HepG2 (cell line): ENCODE results near the gene KANK3. TPM values are rescaled to one million over a fixed set of nuclear protein-coding genes. Genes with fewer than 3 reads are reported as not detected.
A peak's percentile ranks its signal among the peaks of the same experiment; 100 is the strongest.

ENCODE experiments used
- CCDC6 ChIP-seq: sonication (generic); formaldehyde crosslinking; IDR thresholded peaks from 2 replicates; pipeline ENCODE4 v1.8.1; 2022; ENCODE audit warnings: mild to moderate bottlenecking, missing genetic modification reagents, moderate library complexity
- ELF4 ChIP-seq: sonication (generic); formaldehyde crosslinking; IDR thresholded peaks from 2 replicates; pipeline ENCODE4 v1.5.0; 2020; ENCODE audit warnings: missing genetic modification reagents, mild to moderate bottlenecking, moderate library complexity, borderline replicate concordance
- FLYWCH1 ChIP-seq: sonication (generic); formaldehyde crosslinking; IDR thresholded peaks from 2 replicates; pipeline ENCODE4 v1.8.1; 2023; ENCODE audit warnings: mild to moderate bottlenecking, missing genetic modification reagents
- KLF12 ChIP-seq: sonication (generic); formaldehyde crosslinking; IDR thresholded peaks from 2 replicates; pipeline ENCODE4 v1.4.0; 2020; ENCODE audit warnings: missing genetic modification reagents, borderline replicate concordance
- POLR2G ChIP-seq: fragments of 200-400 bp; formaldehyde crosslinking; IDR thresholded peaks from 2 replicates; pipeline ENCODE4 v1.6.1; 2018; ENCODE audit warnings: mild to moderate bottlenecking, low read depth, low read length, moderate library complexity
- RFX5 ChIP-seq: IDR thresholded peaks from 2 replicates; pipeline ENCODE4 v1.6.1; 2011; ENCODE audit warnings: low read depth, low read length, improper control_type of control experiment
- TGIF2 ChIP-seq: IDR thresholded peaks from 2 replicates; pipeline ENCODE4 v1.6.1; 2016; ENCODE audit warnings: control low read depth, missing compliant biosample characterization
- ZFP37 ChIP-seq: sonication (generic); formaldehyde crosslinking; IDR thresholded peaks from 2 replicates; pipeline ENCODE4 v1.4.0; 2020; ENCODE audit warnings: missing genetic modification reagents, borderline replicate concordance
- polyA plus RNA-seq, 8 experiments: library from polyadenylated mRNA; depleted of rRNA in 3 of 8; stranded (reverse) in 7 of 8; unstranded in 1 of 8; fragments of >200 nt; fragmentation: Illumina TruSeq in 4 of 8; extraction: Trizol in 4 of 8; gene quantifications; 2 replicates each; pipeline versions ENCODE4 v1.2.1 to v1.2.3, GENCODE V29; 2011 to 2016; ENCODE audit warnings: low read depth in 4 of 8, missing spikeins in 1 of 8, mixed read lengths in 1 of 8; ENCODE audit not compliant: insufficient read depth in 1 of 8
- total RNA-seq, 5 experiments: library from RNA; depleted of rRNA; stranded (reverse); fragments of >200 nt; fragmentation: Illumina TruSeq; extraction: Trizol; gene quantifications; 2 replicates each; pipeline ENCODE4 v1.2.3, GENCODE V29; 2016; ENCODE audit warnings: low read depth in 1 of 5
- TF ChIP-seq, protein P1 (sequence below): sonication (generic); formaldehyde crosslinking; IDR thresholded peaks from 2 replicates; pipeline ENCODE4 v1.4.0; 2020; ENCODE audit warnings: missing genetic modification reagents, borderline replicate concordance
- TF ChIP-seq, protein P2 (sequence below): sonication (generic); formaldehyde crosslinking; IDR thresholded peaks from 2 replicates; pipeline ENCODE4 v1.4.0; 2020; ENCODE audit warnings: mild to moderate bottlenecking, low read depth, missing genetic modification reagents
- TF ChIP-seq, protein P3 (sequence below): sonication (generic); formaldehyde crosslinking; IDR thresholded peaks from 2 replicates; pipeline ENCODE4 v1.5.1; 2020; ENCODE audit warnings: missing genetic modification reagents, mild to moderate bottlenecking, borderline replicate concordance
- TF ChIP-seq, protein P4 (sequence below): sonication (generic); formaldehyde crosslinking; IDR thresholded peaks from 2 replicates; pipeline ENCODE4 v1.4.0; 2020; ENCODE audit warnings: missing genetic modification reagents
- TF ChIP-seq, protein P5 (sequence below): sonication (generic); formaldehyde crosslinking; IDR thresholded peaks from 2 replicates; pipeline ENCODE4 v1.4.0; 2020; ENCODE audit warnings: mild to moderate bottlenecking, missing genetic modification reagents
- TF ChIP-seq, protein P6 (sequence below): sonication (generic); formaldehyde crosslinking; IDR thresholded peaks from 2 replicates; pipeline ENCODE4 v1.8.0; 2022; ENCODE audit warnings: mild to moderate bottlenecking, missing genetic modification reagents, moderate library complexity

KANK3 gene
- total and polyA plus RNA-seq, 2 of the 13 experiments (the other 11 are each of a cell fraction or from before 2014, with no cell fraction given): 0.15 to 0.20 TPM

DNA sequence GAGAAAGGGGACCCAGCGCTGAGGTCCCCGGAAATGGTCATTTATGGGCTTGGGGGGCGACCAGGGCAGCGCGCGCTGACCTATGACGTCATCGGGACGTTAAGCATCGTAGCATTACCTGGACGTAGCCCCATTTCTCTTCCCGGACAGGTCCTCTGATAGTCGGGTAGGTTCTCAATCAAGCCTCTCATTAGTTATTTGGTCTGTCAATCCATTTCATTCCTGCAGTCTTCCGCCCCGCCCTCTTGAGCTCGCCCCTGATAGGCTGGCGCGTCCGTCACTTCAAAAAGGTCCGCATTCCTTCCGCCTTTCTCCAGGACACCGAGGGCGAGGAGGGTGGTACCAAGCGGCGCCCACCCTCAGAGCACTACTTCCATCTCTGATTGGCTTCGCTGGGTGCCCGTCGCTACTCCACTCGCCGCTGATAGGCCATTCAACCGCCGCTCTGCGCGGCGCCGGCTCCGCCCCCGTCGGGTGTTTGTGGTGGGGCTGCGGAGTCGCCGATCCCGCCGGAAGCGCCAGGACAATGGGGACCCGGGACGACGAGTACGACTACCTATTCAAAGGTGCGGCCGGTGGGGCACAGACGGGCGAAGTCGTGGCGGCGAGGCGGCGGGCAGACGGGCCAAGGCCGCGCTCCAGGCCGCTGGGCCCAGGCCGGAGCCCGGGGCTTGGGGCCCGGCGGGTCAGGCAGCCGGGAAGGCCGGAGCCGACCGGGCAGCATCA is 47.0 kb upstream of the KANK3 start, which contains the start of gene RAB11B (continued):
- TF ChIP-seq KLF12 (CRISPR knock-in tag) (no peak), POLR2G (peak; percentile 79), CCDC6 (CRISPR knock-in tag) (no peak), ELF4 (CRISPR knock-in tag) (peak; percentile 92; the same call in 1 of the 2 replicates), FLYWCH1 (CRISPR knock-in tag) (no peak), TGIF2 (CRISPR knock-in tag) (peak; percentile 38; the same call in 1 of the 2 replicates), ZFP37 (CRISPR knock-in tag) (no peak), RFX5 (peak; percentile 63; the same call in 1 of the 2 replicates)
- TF ChIP-seq, protein P1, sequence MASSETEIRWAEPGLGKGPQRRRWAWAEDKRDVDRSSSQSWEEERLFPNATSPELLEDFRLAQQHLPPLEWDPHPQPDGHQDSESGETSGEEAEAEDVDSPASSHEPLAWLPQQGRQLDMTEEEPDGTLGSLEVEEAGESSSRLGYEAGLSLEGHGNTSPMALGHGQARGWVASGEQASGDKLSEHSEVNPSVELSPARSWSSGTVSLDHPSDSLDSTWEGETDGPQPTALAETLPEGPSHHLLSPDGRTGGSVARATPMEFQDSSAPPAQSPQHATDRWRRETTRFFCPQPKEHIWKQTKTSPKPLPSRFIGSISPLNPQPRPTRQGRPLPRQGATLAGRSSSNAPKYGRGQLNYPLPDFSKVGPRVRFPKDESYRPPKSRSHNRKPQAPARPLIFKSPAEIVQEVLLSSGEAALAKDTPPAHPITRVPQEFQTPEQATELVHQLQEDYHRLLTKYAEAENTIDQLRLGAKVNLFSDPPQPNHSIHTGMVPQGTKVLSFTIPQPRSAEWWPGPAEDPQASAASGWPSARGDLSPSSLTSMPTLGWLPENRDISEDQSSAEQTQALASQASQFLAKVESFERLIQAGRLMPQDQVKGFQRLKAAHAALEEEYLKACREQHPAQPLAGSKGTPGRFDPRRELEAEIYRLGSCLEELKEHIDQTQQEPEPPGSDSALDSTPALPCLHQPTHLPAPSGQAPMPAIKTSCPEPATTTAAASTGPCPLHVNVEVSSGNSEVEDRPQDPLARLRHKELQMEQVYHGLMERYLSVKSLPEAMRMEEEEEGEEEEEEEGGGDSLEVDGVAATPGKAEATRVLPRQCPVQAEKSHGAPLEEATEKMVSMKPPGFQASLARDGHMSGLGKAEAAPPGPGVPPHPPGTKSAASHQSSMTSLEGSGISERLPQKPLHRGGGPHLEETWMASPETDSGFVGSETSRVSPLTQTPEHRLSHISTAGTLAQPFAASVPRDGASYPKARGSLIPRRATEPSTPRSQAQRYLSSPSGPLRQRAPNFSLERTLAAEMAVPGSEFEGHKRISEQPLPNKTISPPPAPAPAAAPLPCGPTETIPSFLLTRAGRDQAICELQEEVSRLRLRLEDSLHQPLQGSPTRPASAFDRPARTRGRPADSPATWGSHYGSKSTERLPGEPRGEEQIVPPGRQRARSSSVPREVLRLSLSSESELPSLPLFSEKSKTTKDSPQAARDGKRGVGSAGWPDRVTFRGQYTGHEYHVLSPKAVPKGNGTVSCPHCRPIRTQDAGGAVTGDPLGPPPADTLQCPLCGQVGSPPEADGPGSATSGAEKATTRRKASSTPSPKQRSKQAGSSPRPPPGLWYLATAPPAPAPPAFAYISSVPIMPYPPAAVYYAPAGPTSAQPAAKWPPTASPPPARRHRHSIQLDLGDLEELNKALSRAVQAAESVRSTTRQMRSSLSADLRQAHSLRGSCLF (CRISPR knock-in tag): no peak
- TF ChIP-seq, protein P2, sequence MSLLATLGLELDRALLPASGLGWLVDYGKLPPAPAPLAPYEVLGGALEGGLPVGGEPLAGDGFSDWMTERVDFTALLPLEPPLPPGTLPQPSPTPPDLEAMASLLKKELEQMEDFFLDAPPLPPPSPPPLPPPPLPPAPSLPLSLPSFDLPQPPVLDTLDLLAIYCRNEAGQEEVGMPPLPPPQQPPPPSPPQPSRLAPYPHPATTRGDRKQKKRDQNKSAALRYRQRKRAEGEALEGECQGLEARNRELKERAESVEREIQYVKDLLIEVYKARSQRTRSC: no peak
- TF ChIP-seq, protein P3, sequence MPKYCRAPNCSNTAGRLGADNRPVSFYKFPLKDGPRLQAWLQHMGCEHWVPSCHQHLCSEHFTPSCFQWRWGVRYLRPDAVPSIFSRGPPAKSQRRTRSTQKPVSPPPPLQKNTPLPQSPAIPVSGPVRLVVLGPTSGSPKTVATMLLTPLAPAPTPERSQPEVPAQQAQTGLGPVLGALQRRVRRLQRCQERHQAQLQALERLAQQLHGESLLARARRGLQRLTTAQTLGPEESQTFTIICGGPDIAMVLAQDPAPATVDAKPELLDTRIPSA (CRISPR knock-in tag): no peak
- TF ChIP-seq, protein P4, sequence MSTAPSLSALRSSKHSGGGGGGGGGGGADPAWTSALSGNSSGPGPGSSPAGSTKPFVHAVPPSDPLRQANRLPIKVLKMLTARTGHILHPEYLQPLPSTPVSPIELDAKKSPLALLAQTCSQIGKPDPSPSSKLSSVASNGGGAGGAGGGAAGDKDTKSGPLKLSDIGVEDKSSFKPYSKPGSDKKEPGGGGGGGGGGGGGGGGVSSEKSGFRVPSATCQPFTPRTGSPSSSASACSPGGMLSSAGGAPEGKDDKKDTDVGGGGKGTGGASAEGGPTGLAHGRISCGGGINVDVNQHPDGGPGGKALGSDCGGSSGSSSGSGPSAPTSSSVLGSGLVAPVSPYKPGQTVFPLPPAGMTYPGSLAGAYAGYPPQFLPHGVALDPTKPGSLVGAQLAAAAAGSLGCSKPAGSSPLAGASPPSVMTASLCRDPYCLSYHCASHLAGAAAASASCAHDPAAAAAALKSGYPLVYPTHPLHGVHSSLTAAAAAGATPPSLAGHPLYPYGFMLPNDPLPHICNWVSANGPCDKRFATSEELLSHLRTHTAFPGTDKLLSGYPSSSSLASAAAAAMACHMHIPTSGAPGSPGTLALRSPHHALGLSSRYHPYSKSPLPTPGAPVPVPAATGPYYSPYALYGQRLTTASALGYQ: 0 out of 2 replicates have a peak, but pooled peaks have one; percentile 39
- TF ChIP-seq, protein P5, sequence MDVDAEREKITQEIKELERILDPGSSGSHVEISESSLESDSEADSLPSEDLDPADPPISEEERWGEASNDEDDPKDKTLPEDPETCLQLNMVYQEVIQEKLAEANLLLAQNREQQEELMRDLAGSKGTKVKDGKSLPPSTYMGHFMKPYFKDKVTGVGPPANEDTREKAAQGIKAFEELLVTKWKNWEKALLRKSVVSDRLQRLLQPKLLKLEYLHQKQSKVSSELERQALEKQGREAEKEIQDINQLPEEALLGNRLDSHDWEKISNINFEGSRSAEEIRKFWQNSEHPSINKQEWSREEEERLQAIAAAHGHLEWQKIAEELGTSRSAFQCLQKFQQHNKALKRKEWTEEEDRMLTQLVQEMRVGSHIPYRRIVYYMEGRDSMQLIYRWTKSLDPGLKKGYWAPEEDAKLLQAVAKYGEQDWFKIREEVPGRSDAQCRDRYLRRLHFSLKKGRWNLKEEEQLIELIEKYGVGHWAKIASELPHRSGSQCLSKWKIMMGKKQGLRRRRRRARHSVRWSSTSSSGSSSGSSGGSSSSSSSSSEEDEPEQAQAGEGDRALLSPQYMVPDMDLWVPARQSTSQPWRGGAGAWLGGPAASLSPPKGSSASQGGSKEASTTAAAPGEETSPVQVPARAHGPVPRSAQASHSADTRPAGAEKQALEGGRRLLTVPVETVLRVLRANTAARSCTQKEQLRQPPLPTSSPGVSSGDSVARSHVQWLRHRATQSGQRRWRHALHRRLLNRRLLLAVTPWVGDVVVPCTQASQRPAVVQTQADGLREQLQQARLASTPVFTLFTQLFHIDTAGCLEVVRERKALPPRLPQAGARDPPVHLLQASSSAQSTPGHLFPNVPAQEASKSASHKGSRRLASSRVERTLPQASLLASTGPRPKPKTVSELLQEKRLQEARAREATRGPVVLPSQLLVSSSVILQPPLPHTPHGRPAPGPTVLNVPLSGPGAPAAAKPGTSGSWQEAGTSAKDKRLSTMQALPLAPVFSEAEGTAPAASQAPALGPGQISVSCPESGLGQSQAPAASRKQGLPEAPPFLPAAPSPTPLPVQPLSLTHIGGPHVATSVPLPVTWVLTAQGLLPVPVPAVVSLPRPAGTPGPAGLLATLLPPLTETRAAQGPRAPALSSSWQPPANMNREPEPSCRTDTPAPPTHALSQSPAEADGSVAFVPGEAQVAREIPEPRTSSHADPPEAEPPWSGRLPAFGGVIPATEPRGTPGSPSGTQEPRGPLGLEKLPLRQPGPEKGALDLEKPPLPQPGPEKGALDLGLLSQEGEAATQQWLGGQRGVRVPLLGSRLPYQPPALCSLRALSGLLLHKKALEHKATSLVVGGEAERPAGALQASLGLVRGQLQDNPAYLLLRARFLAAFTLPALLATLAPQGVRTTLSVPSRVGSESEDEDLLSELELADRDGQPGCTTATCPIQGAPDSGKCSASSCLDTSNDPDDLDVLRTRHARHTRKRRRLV (CRISPR knock-in tag): no peak
- TF ChIP-seq, protein P6, sequence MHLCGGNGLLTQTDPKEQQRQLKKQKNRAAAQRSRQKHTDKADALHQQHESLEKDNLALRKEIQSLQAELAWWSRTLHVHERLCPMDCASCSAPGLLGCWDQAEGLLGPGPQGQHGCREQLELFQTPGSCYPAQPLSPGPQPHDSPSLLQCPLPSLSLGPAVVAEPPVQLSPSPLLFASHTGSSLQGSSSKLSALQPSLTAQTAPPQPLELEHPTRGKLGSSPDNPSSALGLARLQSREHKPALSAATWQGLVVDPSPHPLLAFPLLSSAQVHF (CRISPR knock-in tag): no peak
